Activated naive CD8-positive, alpha-beta T cell treated with anti-CD3 and anti-CD28 coated beads for 36 hours (primary cell): ENCODE results near the gene HS3ST3A1. TPM values are rescaled to one million over a fixed set of nuclear protein-coding genes. Genes with fewer than 3 reads are reported as not detected.
A peak's percentile ranks its signal among the peaks of the same experiment; 100 is the strongest.

Source experiments
- DNase-seq: peaks from one replicate; pipeline ENCODE4 v3.0.0; 2021
- H3K27ac Mint-ChIP-seq: one replicate; pipeline ENCODE4 v1.8.0; 2022; ENCODE audit warnings: mild to moderate bottlenecking, moderate library complexity, mixed read lengths
- H3K27me3 Mint-ChIP-seq: one replicate; pipeline ENCODE4 v1.8.0; 2022; ENCODE audit warnings: mild to moderate bottlenecking, mixed read lengths
- H3K36me3 Mint-ChIP-seq: one replicate; pipeline ENCODE4 v1.8.0; 2021; ENCODE audit warnings: mild to moderate bottlenecking, mixed read lengths
- H3K4me1 Mint-ChIP-seq: one replicate; pipeline ENCODE4 v1.8.0; 2021; ENCODE audit warnings: mixed read lengths
- H3K4me3 Mint-ChIP-seq: one replicate; pipeline ENCODE4 v1.8.0; 2022; ENCODE audit warnings: mild to moderate bottlenecking, moderate library complexity, mixed read lengths
- H3K9me3 Mint-ChIP-seq: one replicate; pipeline ENCODE4 v1.8.0; 2022; ENCODE audit warnings: mixed read lengths
- total RNA-seq, 2 experiments: library from RNA; stranded (reverse); gene quantifications; one replicate each; pipeline ENCODE4 v1.2.3, GENCODE V29; 2021

Gene HS3ST3A1
- under 1 TPM; 0.12 to 0.16 TPM for total RNA-seq

GRCh38 chr17:13601776-13602551, at the start of gene HS3ST3A1:
Gene HS3ST3A1 (minus strand): TSS chr17:13601929. CDS start chr17:13601129, 800 bp downstream.
- Mint-ChIP-seq H3K4me1 (peaks cover 3% of the 10 kb centered on the region), H3K27me3 (peaks cover 76% of the 10 kb centered on the region), H3K36me3 (no peaks in the 10 kb centered on the region), H3K9me3 (no peaks in the 10 kb centered on the region), H3K27ac (no peak within 1 kb of the TSS), H3K4me3 (peak within 1 kb of the TSS; percentile 63)
- peak; percentile 41 for DNase-seq

GRCh38 chr17:13650096-13650675, 48.5 kb upstream of the HS3ST3A1 start:
- Mint-ChIP-seq H3K4me3 (no peak overlapping the region), H3K27me3 (no peaks in the 10 kb centered on the region), H3K36me3 (no peaks in the 10 kb centered on the region), H3K9me3 (no peaks in the 10 kb centered on the region), H3K4me1 (no peaks in the 10 kb centered on the region), H3K27ac (no peak overlapping the region)
- no peak for DNase-seq

GRCh38 chr17:13647543-13648021, 45.9 kb upstream of the HS3ST3A1 start:
- no peaks in the 10 kb centered on the region for H3K36me3 Mint-ChIP-seq
- H3K4me1 Mint-ChIP-seq = no peaks in the 10 kb centered on the region
- no peak overlapping the region for H3K27ac Mint-ChIP-seq
- no peaks in the 10 kb centered on the region for H3K9me3 Mint-ChIP-seq
- H3K27me3 Mint-ChIP-seq = no peaks in the 10 kb centered on the region
- no peak overlapping the region for H3K4me3 Mint-ChIP-seq
- no peak for DNase-seq

GRCh38 chr17:13646969-13647542, 45.3 kb upstream of the HS3ST3A1 start:
- DNase-seq = no peak
- no peaks in the 10 kb centered on the region for H3K9me3 Mint-ChIP-seq
- H3K27me3 Mint-ChIP-seq = no peaks in the 10 kb centered on the region
- H3K36me3 Mint-ChIP-seq = no peaks in the 10 kb centered on the region
- H3K4me3 Mint-ChIP-seq = no peak overlapping the region
- H3K27ac Mint-ChIP-seq = no peak overlapping the region
- no peaks in the 10 kb centered on the region for H3K4me1 Mint-ChIP-seq

GRCh38 chr17:13646411-13646810, 44.7 kb upstream of the HS3ST3A1 start:
- no peaks in the 10 kb centered on the region for H3K4me1 Mint-ChIP-seq
- H3K4me3 Mint-ChIP-seq = no peak overlapping the region
- no peaks in the 10 kb centered on the region for H3K36me3 Mint-ChIP-seq
- no peak for DNase-seq
- no peak overlapping the region for H3K27ac Mint-ChIP-seq
- no peaks in the 10 kb centered on the region for H3K27me3 Mint-ChIP-seq
- H3K9me3 Mint-ChIP-seq = no peaks in the 10 kb centered on the region

- Mint-ChIP-seq H3K27me3 (no peaks in the 10 kb centered on the region), H3K36me3 (no peaks in the 10 kb centered on the region), H3K4me3 (no peak overlapping the region), H3K4me1 (no peaks in the 10 kb centered on the region), H3K9me3 (no peaks in the 10 kb centered on the region), H3K27ac (no peak overlapping the region)
- DNase-seq = no peak
These were observed 41.5 kb upstream of the HS3ST3A1 start for GRCh38 chr17:13643180-13643579.

GRCh38 chr17:13642188-13642587, 40.5 kb upstream of the HS3ST3A1 start:
- Mint-ChIP-seq H3K27ac (no peak overlapping the region), H3K4me1 (no peaks in the 10 kb centered on the region), H3K27me3 (no peaks in the 10 kb centered on the region), H3K9me3 (no peaks in the 10 kb centered on the region), H3K4me3 (no peak overlapping the region), H3K36me3 (no peaks in the 10 kb centered on the region)
- no peak for DNase-seq

GRCh38 chr17:13640551-13640950, 38.8 kb upstream of the HS3ST3A1 start:
- Mint-ChIP-seq H3K4me3 (no peak overlapping the region), H3K9me3 (no peaks in the 10 kb centered on the region), H3K27ac (no peak overlapping the region), H3K4me1 (no peaks in the 10 kb centered on the region), H3K27me3 (no peaks in the 10 kb centered on the region), H3K36me3 (no peaks in the 10 kb centered on the region)
- DNase-seq = no peak

- H3K4me3 Mint-ChIP-seq = no peak overlapping the region
- no peaks in the 10 kb centered on the region for H3K9me3 Mint-ChIP-seq
- H3K36me3 Mint-ChIP-seq = no peaks in the 10 kb centered on the region
- peak; percentile 15 for DNase-seq
- no peak overlapping the region for H3K27ac Mint-ChIP-seq
- peaks cover 5% of the 10 kb centered on the region for H3K27me3 Mint-ChIP-seq
- H3K4me1 Mint-ChIP-seq = no peaks in the 10 kb centered on the region
These were observed 37.2 kb upstream of the HS3ST3A1 start for GRCh38 chr17:13638855-13639458.

GRCh38 chr17:13636951-13637350, 35.2 kb upstream of the HS3ST3A1 start:
- H3K27me3 Mint-ChIP-seq = peaks cover 5% of the 10 kb centered on the region
- no peaks in the 10 kb centered on the region for H3K9me3 Mint-ChIP-seq
- DNase-seq = no peak
- no peaks in the 10 kb centered on the region for H3K4me1 Mint-ChIP-seq
- H3K27ac Mint-ChIP-seq = no peak overlapping the region
- no peak overlapping the region for H3K4me3 Mint-ChIP-seq
- H3K36me3 Mint-ChIP-seq = no peaks in the 10 kb centered on the region

GRCh38 chr17:13635951-13636350, 34.2 kb upstream of the HS3ST3A1 start:
- Mint-ChIP-seq H3K36me3 (no peaks in the 10 kb centered on the region), H3K27me3 (peaks cover 5% of the 10 kb centered on the region), H3K9me3 (no peaks in the 10 kb centered on the region), H3K27ac (no peak overlapping the region), H3K4me1 (no peaks in the 10 kb centered on the region), H3K4me3 (no peak overlapping the region)
- DNase-seq = no peak

- no peak for DNase-seq
- Mint-ChIP-seq H3K9me3 (no peaks in the 10 kb centered on the region), H3K36me3 (no peaks in the 10 kb centered on the region), H3K4me3 (no peak overlapping the region), H3K27ac (no peak overlapping the region), H3K4me1 (no peaks in the 10 kb centered on the region), H3K27me3 (peaks cover 5% of the 10 kb centered on the region)
These were observed 32.3 kb upstream of the HS3ST3A1 start for GRCh38 chr17:13634021-13634420.

- Mint-ChIP-seq H3K36me3 (no peaks in the 10 kb centered on the region), H3K27ac (no peak overlapping the region), H3K27me3 (peaks cover 11% of the 10 kb centered on the region), H3K9me3 (no peaks in the 10 kb centered on the region), H3K4me1 (no peaks in the 10 kb centered on the region), H3K4me3 (no peak overlapping the region)
- no peak for DNase-seq
These were observed 29.8 kb upstream of the HS3ST3A1 start for GRCh38 chr17:13631529-13631928.

GRCh38 chr17:13626703-13627102, 25.0 kb upstream of the HS3ST3A1 start:
- H3K4me1 Mint-ChIP-seq = no peaks in the 10 kb centered on the region

GRCh38 chr17:13619462-13619861, 17.7 kb upstream of the HS3ST3A1 start:
- DNase-seq = no peak
- Mint-ChIP-seq H3K9me3 (peaks cover 4% of the 10 kb centered on the region), H3K36me3 (no peaks in the 10 kb centered on the region), H3K4me3 (no peak overlapping the region), H3K4me1 (no peaks in the 10 kb centered on the region), H3K27ac (no peak overlapping the region), H3K27me3 (peaks cover 23% of the 10 kb centered on the region)

More at GRCh38 chr17:13626703-13627102, 25.0 kb upstream of the HS3ST3A1 start:
- no peak for DNase-seq
- Mint-ChIP-seq H3K9me3 (peaks cover 3% of the 10 kb centered on the region), H3K36me3 (no peaks in the 10 kb centered on the region), H3K4me3 (no peak overlapping the region), H3K27ac (no peak overlapping the region), H3K27me3 (peaks cover 24% of the 10 kb centered on the region)
